OCI-LY7 (cell line): ENCODE data around the gene FAM107B. TPM values are rescaled to one million over a fixed set of nuclear protein-coding genes. Genes with fewer than 3 reads are reported as not detected.
A peak's percentile ranks its signal among the peaks of the same experiment; 100 is the strongest.

Experiments used
- BruUV-seq: library from RNA; stranded (reverse); fragments of 400-500 nt; replicated peaks from 2 replicates; lab custom pipeline; 2021; lab: Mats Ljungman, UMichigan
- CTCF ChIA-PET: fragments of 300-600 bp; sonication (Branson Sonifier 250); formaldehyde crosslinking; loops from one replicate; lab custom pipeline; 2022; ENCODE audit warnings: antibody characterized with exemption; ENCODE audit not compliant: unreplicated experiment; lab: Charles Lee
- POLR2A ChIA-PET: fragments of 300-600 bp; sonication (Branson Sonifier 250); formaldehyde crosslinking; loops from one replicate; lab custom pipeline; 2022; ENCODE audit warnings: antibody characterized with exemption; lab: Charles Lee
- DNase-seq: peaks from one replicate; pipeline ENCODE4 v3.0.0-alpha.2; 2015; ENCODE audit warnings: low spot score
- H2AFZ ChIP-seq: fragments of 200-600 bp; sonication (generic), shearing (Covaris generic); 2 replicates; pipeline ENCODE4 v1.6.1; 2014; ENCODE audit warnings: mild to moderate bottlenecking, antibody characterized with exemption, low read length, moderate library complexity
- H3K27ac ChIP-seq: fragments of 200-600 bp; sonication (generic); 2 replicates; pipeline ENCODE4 v1.5.1; 2014; ENCODE audit warnings: mixed run types, low read depth, mild to moderate bottlenecking, moderate library complexity, low read length, inconsistent platforms; ENCODE audit not compliant: poor library complexity, severe bottlenecking
- H3K36me3 ChIP-seq: fragments of 200-600 bp; sonication (generic); 2 replicates; pipeline ENCODE4 v1.6.1; 2014; ENCODE audit warnings: mild to moderate bottlenecking, antibody characterized with exemption, low read length, moderate library complexity, mixed read lengths; ENCODE audit not compliant: insufficient read depth
- H3K4me1 ChIP-seq: fragments of 200-600 bp; sonication (generic); 2 replicates; pipeline ENCODE4 v1.5.1; 2014; ENCODE audit warnings: mild to moderate bottlenecking, low read length; ENCODE audit not compliant: insufficient read depth, poor library complexity, severe bottlenecking
- H3K4me2 ChIP-seq: fragments of 200-600 bp; sonication (generic); 2 replicates; pipeline ENCODE4 v1.6.1; 2014; ENCODE audit warnings: mild to moderate bottlenecking, low read length
- H3K4me3 ChIP-seq: fragments of 200-600 bp; sonication (generic); 2 replicates; pipeline ENCODE4 v1.5.1; 2014; ENCODE audit warnings: mild to moderate bottlenecking, low read depth, low read length; ENCODE audit not compliant: poor library complexity, severe bottlenecking
- H3K79me2 ChIP-seq: fragments of 200-600 bp; sonication (generic); 2 replicates; pipeline ENCODE4 v1.6.1; 2016; ENCODE audit warnings: low read depth, mild to moderate bottlenecking, low read length, moderate library complexity, mixed read lengths; ENCODE audit not compliant: insufficient read depth
- H3K9me2 ChIP-seq: fragments of 200-600 bp; sonication (generic); 2 replicates; pipeline ENCODE4 v1.6.1; 2016; ENCODE audit warnings: mild to moderate bottlenecking, low read length, mixed read lengths; ENCODE audit not compliant: insufficient read depth
- H3K9me3 ChIP-seq: fragments of 200-600 bp; sonication (generic); 2 replicates; pipeline ENCODE4 v1.6.1; 2014; ENCODE audit warnings: mild to moderate bottlenecking, mixed run types, low read length, mixed read lengths
- H4K20me1 ChIP-seq: fragments of 200-600 bp; sonication (generic); 2 replicates; pipeline ENCODE4 v1.6.1; 2014; ENCODE audit warnings: mild to moderate bottlenecking, antibody characterized with exemption, low read length, moderate library complexity, mixed read lengths; ENCODE audit not compliant: insufficient read depth
- EZH2phosphoT487 ChIP-seq: fragments of 200-600 bp; sonication (generic); IDR thresholded peaks from 2 replicates; pipeline ENCODE4 v1.6.1; 2018; ENCODE audit warnings: low read depth, borderline replicate concordance, mild to moderate bottlenecking, mixed run types, antibody characterized with exemption, low read length, moderate library complexity, mixed read lengths
- intact Hi-C: fragments of 100-400 bp; cut with micrococcal nuclease; formaldehyde crosslinking; loops from one replicate; pipeline ENCODE4 v1.10.0; 2022; ENCODE audit not compliant: unreplicated experiment
- total RNA-seq, 2 experiments: library from RNA; depleted of rRNA in 1 of 2; stranded (reverse); fragments of >200 nt in 1 of 2; shearing (Covaris generic) in 1 of 2; gene quantifications; 2 replicates each; pipeline ENCODE4 v1.2.3, GENCODE V29; 2014 to 2022
- TF ChIP-seq, protein P1 (sequence below): fragments of 200-600 bp; sonication (generic); conservative IDR thresholded peaks from 2 replicates; pipeline ENCODE4 v1.5.1; 2014; ENCODE audit warnings: mild to moderate bottlenecking, antibody characterized with exemption, low read length, moderate library complexity, mixed read lengths

The FAM107B gene
- total RNA-seq, 2 experiments from 2014 or later, result 114 to 398 TPM

DNA sequence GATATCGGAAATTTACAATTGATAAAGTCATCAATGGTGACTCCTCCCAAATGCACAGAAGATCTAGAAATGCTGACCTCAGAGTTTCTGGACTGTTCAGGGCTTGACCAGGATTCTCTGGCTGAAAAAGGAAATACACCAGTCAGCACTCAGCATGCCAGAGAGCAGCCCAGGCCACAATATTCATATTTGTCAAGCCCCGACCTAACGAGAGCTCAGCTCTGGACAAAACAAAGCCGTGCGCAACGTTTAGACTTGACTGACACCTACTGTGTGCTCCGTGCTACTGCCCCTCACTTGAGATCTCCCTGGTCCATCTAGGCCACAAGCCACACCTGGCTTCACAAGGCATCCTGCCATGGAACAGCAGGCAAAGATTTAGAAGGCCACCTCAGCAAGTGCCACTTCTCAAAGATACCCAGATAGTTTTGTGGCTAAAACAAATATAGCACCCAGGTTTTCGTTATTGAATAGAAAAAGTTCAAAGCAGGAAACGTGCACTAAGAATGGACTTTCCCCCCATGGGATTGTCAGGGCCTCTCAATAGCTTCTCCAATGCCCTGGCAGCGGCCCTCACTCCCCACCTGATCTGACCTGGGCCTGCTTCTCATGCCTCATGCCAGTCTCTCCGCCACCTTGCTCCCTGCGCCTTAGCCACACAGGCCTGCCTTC is 218.3 kb downstream of the FAM107B start:
- H3K4me2 ChIP-seq, result peak overlapping the region; percentile 61
- CTCF ChIA-PET, result no interaction called here
- H3K9me2 ChIP-seq, result no peaks in the 10 kb centered on the region
- H3K79me2 ChIP-seq, result peaks cover 100% of the 10 kb centered on the region
- peaks cover 81% of the 10 kb centered on the region for H3K4me1 ChIP-seq
- peaks cover 23% of the 10 kb centered on the region; the same call in 1 of the 2 replicates for H4K20me1 ChIP-seq
- no peak overlapping the region for H2AFZ ChIP-seq
- peak overlapping the region; percentile 48 for H3K27ac ChIP-seq
- no peaks in the 10 kb centered on the region for H3K9me3 ChIP-seq
- POLR2A ChIA-PET, result interaction anchor here (1.1 to 2.0 kb wide), 3 partner anchors 12 to 21 kb away, joined by 3 to 4 read pairs (median 4); no protein-coding TSS in a partner anchor
- TF ChIP-seq, protein P1, sequence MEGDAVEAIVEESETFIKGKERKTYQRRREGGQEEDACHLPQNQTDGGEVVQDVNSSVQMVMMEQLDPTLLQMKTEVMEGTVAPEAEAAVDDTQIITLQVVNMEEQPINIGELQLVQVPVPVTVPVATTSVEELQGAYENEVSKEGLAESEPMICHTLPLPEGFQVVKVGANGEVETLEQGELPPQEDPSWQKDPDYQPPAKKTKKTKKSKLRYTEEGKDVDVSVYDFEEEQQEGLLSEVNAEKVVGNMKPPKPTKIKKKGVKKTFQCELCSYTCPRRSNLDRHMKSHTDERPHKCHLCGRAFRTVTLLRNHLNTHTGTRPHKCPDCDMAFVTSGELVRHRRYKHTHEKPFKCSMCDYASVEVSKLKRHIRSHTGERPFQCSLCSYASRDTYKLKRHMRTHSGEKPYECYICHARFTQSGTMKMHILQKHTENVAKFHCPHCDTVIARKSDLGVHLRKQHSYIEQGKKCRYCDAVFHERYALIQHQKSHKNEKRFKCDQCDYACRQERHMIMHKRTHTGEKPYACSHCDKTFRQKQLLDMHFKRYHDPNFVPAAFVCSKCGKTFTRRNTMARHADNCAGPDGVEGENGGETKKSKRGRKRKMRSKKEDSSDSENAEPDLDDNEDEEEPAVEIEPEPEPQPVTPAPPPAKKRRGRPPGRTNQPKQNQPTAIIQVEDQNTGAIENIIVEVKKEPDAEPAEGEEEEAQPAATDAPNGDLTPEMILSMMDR, result peak; percentile 65
- no peak for TF ChIP-seq EZH2phosphoT487
- H3K4me3 ChIP-seq, result peak overlapping the region; percentile 4
- DNase-seq, result peak; percentile 56
- no TSS peak for BruUV-seq
- H3K36me3 ChIP-seq, result peaks cover 86% of the 10 kb centered on the region
- intact Hi-C loops, result loop anchor here (5.0 kb wide), 1 partner anchor 91 kb away; no protein-coding TSS in a partner anchor

DNA sequence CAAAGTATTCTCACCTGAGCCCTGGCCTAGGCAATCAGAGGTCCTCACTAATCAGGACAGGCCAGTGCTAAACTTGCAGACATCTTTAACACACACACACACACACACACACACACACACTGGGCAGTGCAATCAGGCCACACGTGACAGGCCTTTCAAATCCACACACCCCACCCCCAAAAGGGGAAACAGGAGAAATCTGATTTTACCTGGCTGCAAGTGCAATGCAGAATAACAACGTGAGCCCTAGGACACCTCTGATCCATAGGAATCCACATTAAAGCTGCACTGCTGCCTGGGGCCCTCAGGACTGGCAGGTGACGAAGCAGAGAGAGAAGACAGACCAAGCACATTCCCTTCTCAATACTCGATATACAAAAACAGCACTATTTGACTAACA is 218.9 kb downstream of the FAM107B start:
- POLR2A ChIA-PET, result interaction anchor here (2.0 kb wide), 1 partner anchor 13 kb away, joined by 4 read pairs; no protein-coding TSS in a partner anchor
- peaks cover 100% of the 10 kb centered on the region for H3K79me2 ChIP-seq

More for the DNA sequence above, 218.9 kb downstream of the FAM107B start:
- Histone ChIP-seq H4K20me1 (peaks cover 20% of the 10 kb centered on the region; the same call in 1 of the 2 replicates), H3K4me2 (peak overlapping the region; percentile 61), H3K9me2 (no peaks in the 10 kb centered on the region), H3K27ac (peak overlapping the region; percentile 48), H3K9me3 (no peaks in the 10 kb centered on the region), H3K4me3 (no peak overlapping the region), H2AFZ (no peak overlapping the region), H3K4me1 (peaks cover 75% of the 10 kb centered on the region), H3K36me3 (peaks cover 86% of the 10 kb centered on the region)
- TF ChIP-seq EZH2phosphoT487, result no peak
- TF ChIP-seq, protein P1, result no peak
- intact Hi-C loops, result loop anchor here (5.0 kb wide), 1 partner anchor 91 kb away; no protein-coding TSS in a partner anchor
- BruUV-seq, result no TSS peak
- CTCF ChIA-PET, result no interaction called here
- no peak for DNase-seq
